Measurements from ENCODE around the gene SPRED2.

DNA sequence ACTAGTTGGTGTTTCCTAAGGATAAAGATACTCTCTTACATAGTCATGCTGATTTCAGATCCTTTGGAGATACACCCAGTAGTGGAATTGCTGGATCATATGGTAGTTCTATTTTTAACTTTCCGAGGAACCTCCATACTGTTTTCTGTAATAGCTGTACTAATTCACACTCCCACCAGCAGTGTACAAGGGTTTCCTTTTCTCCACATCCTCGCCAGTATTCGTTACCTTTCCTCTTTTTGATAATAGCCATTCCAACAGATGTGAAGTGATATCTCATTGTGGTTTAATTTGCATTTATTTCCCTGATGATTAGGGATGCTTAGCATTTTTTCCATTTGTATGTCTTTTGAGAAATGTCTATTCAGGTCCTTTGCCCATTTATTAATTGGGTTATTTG, 170.7 kb downstream of the SPRED2 start:
- TF ChIP-seq, protein P1, sequence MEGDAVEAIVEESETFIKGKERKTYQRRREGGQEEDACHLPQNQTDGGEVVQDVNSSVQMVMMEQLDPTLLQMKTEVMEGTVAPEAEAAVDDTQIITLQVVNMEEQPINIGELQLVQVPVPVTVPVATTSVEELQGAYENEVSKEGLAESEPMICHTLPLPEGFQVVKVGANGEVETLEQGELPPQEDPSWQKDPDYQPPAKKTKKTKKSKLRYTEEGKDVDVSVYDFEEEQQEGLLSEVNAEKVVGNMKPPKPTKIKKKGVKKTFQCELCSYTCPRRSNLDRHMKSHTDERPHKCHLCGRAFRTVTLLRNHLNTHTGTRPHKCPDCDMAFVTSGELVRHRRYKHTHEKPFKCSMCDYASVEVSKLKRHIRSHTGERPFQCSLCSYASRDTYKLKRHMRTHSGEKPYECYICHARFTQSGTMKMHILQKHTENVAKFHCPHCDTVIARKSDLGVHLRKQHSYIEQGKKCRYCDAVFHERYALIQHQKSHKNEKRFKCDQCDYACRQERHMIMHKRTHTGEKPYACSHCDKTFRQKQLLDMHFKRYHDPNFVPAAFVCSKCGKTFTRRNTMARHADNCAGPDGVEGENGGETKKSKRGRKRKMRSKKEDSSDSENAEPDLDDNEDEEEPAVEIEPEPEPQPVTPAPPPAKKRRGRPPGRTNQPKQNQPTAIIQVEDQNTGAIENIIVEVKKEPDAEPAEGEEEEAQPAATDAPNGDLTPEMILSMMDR (IDR thresholded peaks at IDR 0.05): no peak
- TF ChIP-seq POLR2A (IDR thresholded peaks at IDR 0.05): no peak
